RWPE2 (cell line): ENCODE results near the gene CLASP1.

ENCODE experiments used
- ATAC-seq: fragments of 200-7000 bp; cut with Tn5 transposase; 3 replicates; pipeline ENCODE4 v1.9.1; 2021; ENCODE audit warnings: low read depth
- DNase-seq: peaks from one replicate; pipeline ENCODE4 v3.0.0-alpha.2; 2020; ENCODE audit warnings: low spot score
- H3K27ac ChIP-seq: fragments of 450-650 bp; 2 replicates; pipeline ENCODE4 v1.5.1; 2017; ENCODE audit warnings: mild to moderate bottlenecking; ENCODE audit not compliant: poor library complexity, severe bottlenecking
- H3K27me3 ChIP-seq: fragments of 250-450 bp; sonication (Bioruptor Pico); 2 replicates; pipeline ENCODE4 v1.5.1; 2021; ENCODE audit warnings: mild to moderate bottlenecking, moderate library complexity; ENCODE audit not compliant: insufficient read depth, poor library complexity, severe bottlenecking
- H3K36me3 ChIP-seq: fragments of 250-450 bp; sonication (Bioruptor Pico); 2 replicates; pipeline ENCODE4 v1.5.1; 2020; ENCODE audit warnings: low read depth, mild to moderate bottlenecking, moderate library complexity
- H3K4me1 ChIP-seq: fragments of 250-450 bp; sonication (Bioruptor Pico); 2 replicates; pipeline ENCODE4 v1.5.1; 2021; ENCODE audit warnings: mild to moderate bottlenecking, moderate library complexity; ENCODE audit not compliant: insufficient read depth, poor library complexity, severe bottlenecking
- H3K4me3 ChIP-seq: fragments of 250-450 bp; sonication (Bioruptor Pico); 2 replicates; pipeline ENCODE4 v1.5.1; 2021; ENCODE audit warnings: mild to moderate bottlenecking, moderate library complexity; ENCODE audit not compliant: severe bottlenecking
- H3K9me3 ChIP-seq: fragments of 250-450 bp; sonication (Bioruptor Pico); 2 replicates; pipeline ENCODE4 v1.5.1; 2021; ENCODE audit warnings: mild to moderate bottlenecking, moderate library complexity; ENCODE audit not compliant: severe bottlenecking
- TF ChIP-seq, protein P1 (sequence below): fragments of 450-650 bp; IDR thresholded peaks from one replicate; pipeline ENCODE4 v1.5.1; 2017; ENCODE audit warnings: mild to moderate bottlenecking, moderate library complexity; ENCODE audit not compliant: poor library complexity, severe bottlenecking

CLASP1 gene

DNA sequence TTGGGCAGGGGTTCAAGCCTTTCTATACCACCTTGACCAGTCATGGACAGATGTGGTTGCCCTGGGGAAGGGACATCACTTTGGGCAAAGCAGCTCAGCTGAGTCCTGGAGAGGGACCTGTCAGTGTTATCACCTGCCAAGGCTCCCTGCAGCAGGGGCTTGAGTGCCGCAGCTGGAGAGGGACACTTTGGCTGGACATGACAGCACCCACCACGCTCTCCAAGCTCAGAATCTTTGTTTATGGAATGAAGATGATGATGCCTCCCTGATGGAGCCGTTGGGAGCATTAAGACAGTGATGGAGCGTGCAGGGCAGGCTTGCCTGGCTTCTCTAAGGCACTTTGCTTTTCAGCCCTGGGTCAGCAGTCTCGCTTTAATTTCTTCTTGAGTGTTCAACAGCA is 360.0 kb downstream of the CLASP1 start:
- H3K36me3 ChIP-seq, result no peaks in the 10 kb centered on the region
- TF ChIP-seq, protein P1, sequence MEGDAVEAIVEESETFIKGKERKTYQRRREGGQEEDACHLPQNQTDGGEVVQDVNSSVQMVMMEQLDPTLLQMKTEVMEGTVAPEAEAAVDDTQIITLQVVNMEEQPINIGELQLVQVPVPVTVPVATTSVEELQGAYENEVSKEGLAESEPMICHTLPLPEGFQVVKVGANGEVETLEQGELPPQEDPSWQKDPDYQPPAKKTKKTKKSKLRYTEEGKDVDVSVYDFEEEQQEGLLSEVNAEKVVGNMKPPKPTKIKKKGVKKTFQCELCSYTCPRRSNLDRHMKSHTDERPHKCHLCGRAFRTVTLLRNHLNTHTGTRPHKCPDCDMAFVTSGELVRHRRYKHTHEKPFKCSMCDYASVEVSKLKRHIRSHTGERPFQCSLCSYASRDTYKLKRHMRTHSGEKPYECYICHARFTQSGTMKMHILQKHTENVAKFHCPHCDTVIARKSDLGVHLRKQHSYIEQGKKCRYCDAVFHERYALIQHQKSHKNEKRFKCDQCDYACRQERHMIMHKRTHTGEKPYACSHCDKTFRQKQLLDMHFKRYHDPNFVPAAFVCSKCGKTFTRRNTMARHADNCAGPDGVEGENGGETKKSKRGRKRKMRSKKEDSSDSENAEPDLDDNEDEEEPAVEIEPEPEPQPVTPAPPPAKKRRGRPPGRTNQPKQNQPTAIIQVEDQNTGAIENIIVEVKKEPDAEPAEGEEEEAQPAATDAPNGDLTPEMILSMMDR, result no peak
- DNase-seq (no peak), ATAC-seq (no peak)
- H3K27me3 ChIP-seq, result no peaks in the 10 kb centered on the region
- H3K4me1 ChIP-seq, result no peaks in the 10 kb centered on the region
- no peak overlapping the region for H3K4me3 ChIP-seq
- no peak overlapping the region for H3K27ac ChIP-seq
- no peaks in the 10 kb centered on the region for H3K9me3 ChIP-seq

DNA sequence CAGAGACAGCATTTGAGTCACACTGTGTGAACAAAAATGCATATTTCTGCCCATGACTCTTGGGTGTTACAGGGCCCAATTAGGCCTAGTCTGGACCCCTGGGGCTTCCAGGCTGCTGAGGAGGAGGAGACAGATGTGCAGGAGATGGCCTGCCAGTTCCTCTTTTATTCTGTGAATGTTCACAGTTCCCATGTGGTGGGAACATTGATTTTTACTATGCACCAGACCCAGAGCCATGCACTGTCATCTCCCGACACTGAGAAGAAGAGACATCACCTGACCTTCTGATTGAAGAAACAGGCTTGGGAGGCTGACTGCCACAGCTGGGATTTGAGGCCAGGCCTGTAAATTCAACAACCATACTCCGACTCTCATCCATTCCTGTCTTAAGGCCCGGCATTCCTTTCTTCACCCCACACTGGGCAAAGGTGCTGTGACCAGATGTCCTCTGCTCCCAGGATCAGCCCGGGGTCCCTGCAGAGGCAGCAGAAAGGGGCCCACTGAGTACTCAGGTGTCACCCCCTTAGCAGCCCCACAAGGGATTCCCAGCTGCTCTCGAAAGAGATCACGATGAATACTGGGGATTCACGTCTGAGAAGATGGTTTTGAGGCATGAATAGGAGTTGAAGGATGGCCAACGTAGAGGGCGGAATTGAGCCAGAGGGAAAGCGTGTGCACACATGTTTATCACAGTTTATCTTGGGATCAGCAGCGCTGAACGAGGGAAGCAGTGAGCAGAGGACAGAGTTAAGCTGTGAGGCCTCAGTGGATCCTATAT is 360.6 kb downstream of the CLASP1 start:
- H3K9me3 ChIP-seq, result no peaks in the 10 kb centered on the region
- H3K4me3 ChIP-seq, result no peak overlapping the region
- H3K27me3 ChIP-seq, result no peaks in the 10 kb centered on the region
- H3K4me1 ChIP-seq, result peaks cover 4% of the 10 kb centered on the region
- H3K36me3 ChIP-seq, result no peaks in the 10 kb centered on the region
- no peak overlapping the region for H3K27ac ChIP-seq
- ATAC-seq (no peak), DNase-seq (no peak)
- TF ChIP-seq, protein P1, result no peak

GRCh38 chr2:121287956-121288355 is 361.3 kb downstream of the CLASP1 start:
- ATAC-seq (no peak), DNase-seq (no peak)
- TF ChIP-seq, protein P1, result no peak
- H3K27me3 ChIP-seq, result no peaks in the 10 kb centered on the region
- H3K36me3 ChIP-seq, result no peaks in the 10 kb centered on the region
- peaks cover 10% of the 10 kb centered on the region for H3K4me1 ChIP-seq
- no peaks in the 10 kb centered on the region for H3K9me3 ChIP-seq
- H3K27ac ChIP-seq, result no peak overlapping the region
- no peak overlapping the region for H3K4me3 ChIP-seq
